HG02588 (cell line): ENCODE measurements around the gene ERVV-1.
"Not testable (repeated sequence)": the region's sequence is repeated elsewhere in the genome, so short reads cannot be mapped to it uniquely, and the experiment has no call there.

ENCODE experiments used
- ATAC-seq: cut with Tn5 transposase; IDR thresholded peaks from one replicate; pipeline ENCODE4 v1.9.1; 2021; ENCODE audit warnings: mild to moderate bottlenecking, moderate library complexity; ENCODE audit not compliant: unreplicated experiment

Gene ERVV-1, protein sequence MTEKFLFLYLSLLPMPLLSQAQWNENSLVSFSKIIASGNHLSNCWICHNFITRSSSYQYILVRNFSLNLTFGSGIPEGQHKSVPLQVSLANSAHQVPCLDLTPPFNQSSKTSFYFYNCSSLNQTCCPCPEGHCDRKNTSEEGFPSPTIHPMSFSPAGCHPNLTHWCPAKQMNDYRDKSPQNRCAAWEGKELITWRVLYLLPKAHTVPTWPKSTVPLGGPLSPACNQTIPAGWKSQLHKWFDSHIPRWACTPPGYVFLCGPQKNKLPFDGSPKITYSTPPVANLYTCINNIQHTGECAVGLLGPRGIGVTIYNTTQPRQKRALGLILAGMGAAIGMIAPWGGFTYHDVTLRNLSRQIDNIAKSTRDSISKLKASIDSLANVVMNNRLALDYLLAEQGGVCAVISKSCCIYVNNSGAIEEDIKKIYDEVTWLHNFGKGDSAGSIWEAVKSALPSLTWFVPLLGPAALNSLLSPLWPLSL

DNA sequence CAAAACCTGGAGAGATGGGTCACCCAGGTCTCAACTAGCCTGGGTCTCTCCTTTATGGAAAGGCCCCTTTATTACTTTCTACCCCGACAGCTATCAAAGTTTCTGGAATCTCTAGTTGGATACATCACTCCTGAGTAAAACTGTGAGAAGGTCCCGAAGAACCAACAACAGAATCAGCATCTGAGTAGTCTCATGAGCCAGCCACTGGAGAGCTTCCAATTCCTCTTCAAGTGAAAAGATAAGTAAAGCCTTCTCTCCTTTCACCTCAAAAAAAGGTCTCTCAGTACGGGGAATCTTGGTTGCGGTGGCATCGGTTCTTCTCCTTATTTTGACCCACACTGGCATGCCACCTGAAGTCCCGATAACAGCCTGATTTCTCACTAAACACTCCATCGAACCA is at the start of gene ERVV-1:
TSS of gene ERVV-1 (plus strand) at position 301 of the 400 bp plus-strand sequence. CDS start 170 bp downstream, outside the sequence.
- ATAC-seq, result no peak

DNA sequence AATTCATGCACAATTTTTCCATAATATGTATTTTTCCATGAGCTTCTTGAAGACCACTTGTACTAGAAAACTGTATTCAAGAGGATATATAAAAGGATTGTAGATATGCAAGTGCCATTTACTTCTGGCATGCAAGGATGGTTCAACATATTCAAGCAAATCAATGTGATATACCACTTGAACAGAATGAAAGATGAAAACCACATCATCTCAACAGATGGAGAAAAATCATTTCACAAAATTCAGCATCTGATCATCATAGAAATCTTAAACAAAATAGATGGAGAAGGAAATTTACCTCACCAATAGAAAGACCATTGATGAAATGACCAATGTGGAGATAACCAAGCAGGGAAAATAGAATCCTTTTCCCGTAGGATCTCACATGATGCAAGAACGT is 45.9 kb upstream of the ERVV-1 start:
- ATAC-seq, result no peak

DNA sequence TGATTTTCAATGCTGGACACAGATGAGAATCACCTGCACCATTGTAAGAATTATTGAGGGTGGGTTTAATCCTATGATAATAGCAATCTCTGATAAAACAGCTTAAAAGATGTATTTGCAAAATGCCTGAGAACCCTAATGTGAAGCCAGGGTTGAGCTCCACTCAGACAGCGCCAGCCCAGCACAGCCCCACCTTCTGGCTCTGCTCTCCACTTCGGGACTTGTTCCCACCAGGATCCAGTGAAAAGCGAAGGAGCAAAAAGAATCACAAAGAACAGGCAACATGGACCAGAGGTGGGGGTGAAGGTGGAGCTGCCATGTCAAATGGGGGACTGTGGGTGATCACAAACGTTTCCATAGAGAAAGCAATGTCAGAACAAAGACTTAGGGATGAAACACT is 32.4 kb upstream of the ERVV-1 start:
- ATAC-seq, result no peak

DNA sequence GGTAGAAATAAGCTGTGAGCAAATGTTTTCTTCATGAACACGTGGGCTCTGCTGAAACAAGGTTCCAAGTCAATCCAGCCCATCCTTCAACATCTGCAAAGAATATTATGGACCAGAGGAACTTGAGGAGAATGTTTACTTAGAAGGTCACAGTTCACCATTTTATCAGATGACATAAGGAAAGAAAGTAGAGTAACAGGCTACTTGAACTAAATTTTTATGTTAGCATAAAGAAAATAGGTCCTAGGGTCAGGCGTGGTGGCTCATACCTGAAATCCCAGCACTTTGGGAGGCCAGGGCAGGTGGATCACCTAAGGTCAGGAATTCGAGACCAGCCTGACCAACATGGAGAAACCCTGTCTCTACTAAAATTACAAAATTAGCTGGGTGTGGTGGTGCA is 30.6 kb upstream of the ERVV-1 start:
- not testable (repeated sequence) for ATAC-seq

DNA sequence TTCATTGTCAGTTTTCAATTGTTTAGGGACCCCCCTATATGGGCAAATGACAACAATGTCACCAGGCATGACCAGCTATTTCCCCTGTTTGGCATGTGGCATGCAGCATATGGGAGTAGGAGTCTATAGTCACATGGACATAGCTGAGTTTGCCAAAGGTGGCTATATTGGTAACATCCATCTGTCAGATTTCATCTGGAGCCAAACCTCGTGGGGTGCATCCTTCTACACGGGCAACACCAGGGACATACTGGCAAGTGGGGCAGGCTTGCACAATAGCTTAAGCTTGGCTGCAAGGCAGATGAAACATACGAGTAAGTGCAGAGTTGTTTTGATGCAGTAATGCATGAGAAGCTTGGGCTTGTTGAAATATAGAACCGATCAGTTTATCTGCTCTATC is 26.5 kb upstream of the ERVV-1 start:
- no peak for ATAC-seq

DNA sequence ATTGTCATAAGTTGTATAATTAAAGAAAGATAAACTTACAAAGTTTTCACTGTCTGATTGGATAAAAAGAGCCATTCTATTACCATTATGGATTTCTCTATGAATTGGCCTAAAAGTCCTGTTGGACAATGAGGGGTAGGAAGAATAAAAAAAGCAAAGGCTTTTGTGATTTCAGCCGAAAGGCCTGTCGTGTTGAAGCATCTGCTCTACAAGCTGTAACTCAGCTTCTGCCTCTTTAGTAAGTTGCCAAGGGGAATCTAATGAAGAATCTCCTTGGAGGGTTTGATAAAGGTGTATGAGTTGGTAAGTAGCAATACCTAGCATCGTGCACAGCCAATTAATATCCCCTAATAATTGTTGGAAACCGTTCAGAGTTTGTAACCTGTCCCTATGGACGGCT is 25.2 kb upstream of the ERVV-1 start:
- ATAC-seq, result no peak

DNA sequence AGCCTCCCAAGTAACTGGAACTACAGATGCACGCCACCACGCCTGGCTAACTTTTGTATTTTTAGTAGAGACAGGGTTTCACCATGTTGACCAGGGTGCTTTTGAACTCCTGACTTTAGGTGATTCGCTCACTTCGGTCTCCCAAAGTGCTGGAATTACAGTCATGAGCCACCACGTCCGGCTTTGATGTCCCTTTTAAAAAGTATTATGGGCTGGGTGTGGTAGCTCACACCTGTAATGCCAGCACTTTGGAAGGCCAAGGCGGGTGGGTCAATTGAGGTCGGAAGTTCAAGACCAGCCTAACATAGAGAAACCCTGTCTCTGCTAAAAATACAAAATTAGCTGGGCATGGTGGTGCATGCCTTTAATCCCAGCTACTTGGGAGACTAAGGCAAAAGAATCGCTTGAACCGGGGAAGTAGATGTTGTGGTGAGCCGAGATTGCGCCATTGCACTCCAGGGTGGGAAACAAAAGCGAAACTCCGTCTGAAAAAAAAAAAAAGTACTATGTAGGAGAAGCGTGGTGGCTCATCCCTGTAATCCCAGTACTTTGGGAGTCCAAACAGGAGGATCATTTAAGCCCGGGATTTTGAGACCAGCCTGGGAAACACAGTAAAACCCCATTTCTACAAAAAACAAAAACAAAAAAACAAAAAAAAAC is 22.8 kb upstream of the ERVV-1 start:
- no peak for ATAC-seq

DNA sequence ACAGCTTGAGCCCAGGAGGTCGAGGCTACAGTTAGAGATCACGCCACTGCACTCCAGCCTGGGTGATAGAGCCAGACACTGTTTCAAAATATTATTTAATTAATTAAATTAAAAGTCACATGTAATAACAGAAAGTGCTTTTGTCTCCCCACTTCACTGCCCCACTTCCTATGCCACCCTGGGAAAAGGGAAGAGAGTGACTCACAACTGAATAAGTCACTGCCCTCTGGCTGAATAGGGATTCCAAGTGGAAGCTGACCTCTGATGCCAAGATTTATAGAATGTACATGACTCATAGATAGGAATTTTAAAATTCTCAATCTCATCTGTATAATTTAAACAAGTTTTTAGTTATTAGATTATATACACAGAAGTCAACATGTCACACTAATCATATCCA is 22.2 kb upstream of the ERVV-1 start:
- ATAC-seq, result no peak

DNA sequence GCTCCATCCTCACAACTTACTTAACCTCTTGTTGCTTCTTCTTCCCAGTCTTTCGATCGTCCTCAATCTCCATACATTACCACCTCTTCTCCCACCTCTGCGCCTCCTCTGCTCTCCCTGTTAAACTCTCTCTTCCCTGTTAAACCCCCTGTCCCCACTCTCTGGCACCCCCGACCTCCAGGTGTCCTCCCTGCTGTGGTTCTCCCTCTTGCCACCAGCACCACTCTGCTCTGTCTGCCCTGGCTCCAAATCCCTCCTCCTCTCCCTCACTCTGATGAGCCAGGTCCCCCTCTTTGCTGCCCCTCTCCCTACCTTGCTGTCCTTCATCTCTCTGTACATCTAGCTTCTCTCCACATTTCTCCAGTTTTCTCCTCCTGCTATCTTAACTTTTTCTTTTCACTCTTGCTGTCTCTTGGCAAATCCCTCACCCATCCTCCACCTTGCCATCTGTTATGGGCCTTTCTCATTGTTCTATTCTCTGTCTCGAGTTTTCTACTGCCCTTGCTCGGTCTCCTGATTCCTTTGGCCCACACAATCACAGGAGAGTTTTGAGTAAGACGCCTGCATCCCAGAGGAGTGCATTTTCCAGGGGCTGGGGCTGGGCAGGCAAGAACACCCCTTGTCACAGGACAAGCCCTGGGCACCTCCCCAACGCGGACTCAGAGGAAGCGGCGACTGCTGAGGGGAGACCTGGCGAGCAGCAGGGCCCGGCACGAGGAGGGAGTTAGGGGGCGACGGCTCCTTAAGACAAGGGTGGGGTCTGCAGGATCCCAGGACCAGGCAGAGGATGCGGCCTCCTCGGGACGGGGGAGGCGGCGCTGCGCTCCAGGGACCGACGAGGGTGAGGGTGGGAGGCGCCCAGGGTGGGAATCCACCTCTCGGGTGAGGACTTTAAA is 21.4 kb upstream of the ERVV-1 start:
- no peak for ATAC-seq

DNA sequence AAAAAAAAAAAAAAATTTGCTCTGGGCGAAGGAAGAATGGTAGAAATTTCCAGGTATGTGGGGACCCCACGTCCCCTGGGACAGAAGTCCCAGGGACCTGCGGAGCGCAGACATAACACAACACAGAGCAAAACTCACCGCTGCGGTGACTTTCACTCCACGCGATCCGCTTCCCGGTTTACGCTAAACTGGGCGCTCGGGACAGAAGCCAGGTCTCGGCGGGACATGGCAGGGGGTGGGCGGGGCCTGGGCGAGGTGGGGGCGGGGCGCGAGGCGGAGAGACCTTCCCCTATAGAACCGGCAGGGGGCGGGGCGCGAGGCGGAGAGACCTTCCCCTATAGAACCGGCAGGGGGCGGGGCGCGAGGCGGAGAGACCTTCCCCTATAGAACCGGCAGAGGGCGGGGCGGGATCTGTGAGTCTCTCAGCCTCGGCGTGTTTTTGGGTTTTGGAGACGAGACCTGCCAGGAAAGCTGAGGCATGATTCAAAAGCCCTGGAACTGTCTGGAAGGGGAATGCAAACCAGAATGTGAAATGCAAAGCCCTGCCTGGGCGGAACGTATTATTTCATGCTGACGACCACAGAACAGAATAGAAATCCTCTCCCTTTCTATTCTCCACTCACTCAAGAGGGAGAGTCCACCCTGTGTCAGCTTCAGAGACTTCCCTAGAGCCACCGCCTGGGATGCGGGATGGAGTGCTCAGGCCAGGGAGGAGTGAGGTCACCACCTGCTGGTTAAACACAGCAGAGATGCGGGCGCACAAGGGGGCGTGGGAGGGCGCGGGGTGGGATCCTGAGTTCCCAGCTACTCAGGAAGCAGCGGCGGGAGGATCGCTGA is 20.2 kb upstream of the ERVV-1 start:
- no peak for ATAC-seq

DNA sequence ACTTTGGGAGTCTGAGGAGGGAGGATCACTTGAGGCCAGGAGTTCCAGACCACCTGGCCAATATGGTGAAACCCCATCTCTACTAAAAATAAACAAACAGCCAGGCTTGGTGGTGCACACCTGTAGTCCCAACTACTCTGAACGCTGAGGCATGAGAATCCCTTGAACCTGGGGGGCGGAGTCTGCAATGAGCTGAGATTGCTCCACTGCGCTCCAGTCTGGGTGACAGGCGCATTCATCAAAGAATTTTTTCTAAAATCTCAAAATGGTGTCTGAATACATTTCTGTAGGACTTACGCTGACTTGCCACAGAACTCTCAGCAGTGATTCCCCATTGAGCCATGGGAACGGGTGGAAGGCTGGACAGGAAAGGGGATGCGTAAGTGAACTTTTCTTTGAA is 18.0 kb upstream of the ERVV-1 start:
- ATAC-seq, result no peak

DNA sequence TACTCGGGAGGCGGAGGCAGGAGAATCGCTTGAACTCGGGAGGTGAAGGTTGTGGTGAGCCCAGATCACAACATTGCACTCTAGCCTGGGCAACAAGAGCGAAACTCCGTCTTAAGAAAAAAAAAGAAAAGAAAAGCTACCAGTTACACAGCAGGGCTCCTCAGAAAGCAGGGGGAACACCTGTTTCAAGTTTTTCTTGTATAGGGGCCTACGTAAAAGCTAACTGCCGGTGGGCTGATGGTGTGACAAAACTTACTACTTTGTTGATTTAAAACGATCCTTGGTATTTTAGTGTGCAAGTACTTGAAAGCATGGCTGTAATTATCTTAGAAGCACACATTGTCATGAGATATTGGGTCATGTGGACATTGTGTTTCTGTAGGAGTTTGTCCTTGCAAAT is 15.7 kb upstream of the ERVV-1 start:
- no peak for ATAC-seq

DNA sequence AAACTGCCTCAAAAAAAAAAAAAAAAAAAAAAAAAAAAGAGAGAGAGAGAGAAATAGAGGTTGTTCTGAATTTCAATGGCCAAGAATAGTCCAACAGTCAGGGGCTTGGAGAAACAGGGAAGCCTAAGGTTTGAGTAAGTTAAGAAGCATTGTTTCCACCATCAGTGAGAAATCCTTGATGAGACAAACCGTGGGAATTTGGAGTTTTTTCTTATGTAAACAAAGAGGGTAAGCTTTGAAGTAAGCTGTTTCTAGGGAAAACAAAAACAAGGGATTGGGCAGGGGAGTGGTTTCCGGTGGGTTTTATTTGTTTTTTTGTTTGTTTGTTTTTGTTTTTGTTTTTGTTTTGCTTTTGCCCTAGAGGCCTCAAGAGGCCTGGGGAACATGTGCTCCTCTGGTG is 11.2 kb upstream of the ERVV-1 start:
- no peak for ATAC-seq

DNA sequence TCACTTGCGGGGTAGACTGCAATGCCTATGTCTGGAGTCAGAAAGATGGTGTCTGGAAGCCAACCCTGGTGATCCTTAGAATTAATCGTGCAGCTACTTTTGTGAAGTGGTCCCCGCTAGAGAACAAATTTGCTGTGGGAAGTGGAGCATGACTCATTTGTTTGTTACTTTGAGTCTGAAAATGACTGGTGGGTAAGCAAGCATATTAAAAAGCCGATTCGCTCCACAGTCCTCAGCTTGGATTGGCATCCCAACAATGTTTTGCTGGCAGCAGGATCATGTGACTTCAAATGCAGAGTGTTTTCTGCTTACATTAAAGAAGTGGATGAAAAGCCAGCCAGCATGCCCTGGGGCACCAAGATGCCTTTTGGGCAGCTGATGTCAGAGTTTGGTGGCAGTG is 9.5 kb upstream of the ERVV-1 start:
- ATAC-seq, result no peak

DNA sequence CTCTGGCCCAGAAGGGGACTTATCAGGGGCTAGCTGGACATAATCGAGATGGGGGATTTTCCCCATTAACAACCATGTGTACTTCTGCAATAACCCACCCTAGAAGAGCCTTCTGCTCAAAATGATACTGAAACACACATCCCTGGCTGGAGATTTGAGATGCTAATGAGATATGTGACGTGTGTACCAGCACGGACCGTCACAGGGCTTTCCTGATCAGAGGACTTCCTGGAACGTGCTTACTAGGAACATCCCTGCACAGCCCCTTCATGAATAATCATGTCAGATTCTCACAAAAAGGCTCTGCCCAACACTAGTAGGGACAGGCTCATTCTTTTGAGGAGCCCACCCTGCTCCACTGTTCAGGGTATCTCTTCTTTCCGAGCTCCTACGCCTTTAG is 6.5 kb upstream of the ERVV-1 start:
- ATAC-seq, result no peak

DNA sequence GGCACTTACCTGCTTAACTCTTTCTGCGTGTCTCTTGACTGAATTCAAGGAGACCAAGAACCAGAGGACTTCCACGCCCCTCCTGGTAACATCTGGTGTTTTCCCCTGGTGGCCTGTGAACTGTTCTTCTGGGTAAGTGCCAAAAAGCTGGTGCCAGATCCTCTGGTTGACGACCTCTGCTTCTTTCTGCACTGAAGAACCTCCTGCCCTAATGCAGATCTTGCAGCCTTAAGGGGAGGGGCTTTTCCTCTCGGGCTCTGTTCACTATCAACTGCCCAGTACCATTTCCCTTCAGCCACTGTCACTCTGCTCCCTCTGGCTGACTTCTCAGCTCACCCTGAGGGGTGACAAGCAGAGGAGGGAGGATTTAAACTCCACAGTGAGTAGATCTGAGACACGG is 6.1 kb upstream of the ERVV-1 start:
- no peak for ATAC-seq

DNA sequence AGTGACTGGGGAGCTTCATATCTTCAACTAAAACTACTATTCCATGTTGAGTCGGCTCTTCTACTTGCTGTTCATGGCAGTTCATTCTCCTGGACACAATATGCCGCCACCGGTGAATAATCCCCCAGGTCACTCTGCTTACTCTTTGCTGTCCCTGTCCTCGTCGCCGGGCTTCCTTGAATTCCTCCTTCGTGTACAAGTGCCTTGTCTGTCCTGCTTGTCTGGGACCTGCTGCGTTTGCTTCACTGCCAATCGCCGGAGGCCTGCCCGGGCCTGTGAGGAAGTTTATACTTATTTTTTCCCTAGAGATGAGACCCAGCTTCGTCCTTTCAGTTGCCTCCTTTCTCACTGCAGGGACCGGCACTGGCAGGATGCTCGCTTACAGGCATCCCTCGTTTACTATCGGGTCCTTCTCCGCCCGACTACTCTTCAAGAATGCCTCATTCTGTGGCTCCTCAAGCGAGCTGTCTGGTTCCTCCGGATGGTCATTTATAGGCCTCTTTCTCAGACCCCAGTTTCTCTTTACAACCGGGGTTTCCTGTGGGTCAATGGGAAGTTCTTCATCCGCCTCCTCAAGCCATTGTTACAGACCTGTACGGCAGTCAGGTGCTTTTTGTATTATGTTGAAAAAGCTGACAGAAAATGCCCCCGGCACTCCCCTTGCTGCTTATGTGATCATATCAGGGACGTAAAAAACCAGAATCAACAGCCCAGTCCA is 5.5 kb upstream of the ERVV-1 start:
- ATAC-seq, result no peak

DNA sequence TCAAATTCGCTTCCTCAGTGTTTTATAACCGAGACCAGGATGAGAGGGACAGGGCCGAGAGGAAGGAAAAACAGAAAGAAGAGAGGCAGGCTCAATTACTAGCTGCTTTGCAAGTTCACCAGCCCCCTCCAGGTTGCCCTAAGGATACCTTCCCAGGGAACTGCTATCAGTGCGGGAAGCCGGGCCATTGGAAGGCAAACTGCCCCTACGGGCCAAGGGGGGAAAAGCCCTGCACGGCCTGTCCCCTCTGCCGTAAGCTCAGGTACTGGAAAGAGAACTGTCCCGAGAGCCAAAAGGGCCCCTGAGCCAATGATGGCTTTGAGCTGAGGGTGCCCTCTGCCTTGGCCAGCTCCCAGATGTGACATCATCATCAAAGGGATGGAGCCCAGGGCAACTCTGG is 3.2 kb upstream of the ERVV-1 start:
- ATAC-seq, result no peak

DNA sequence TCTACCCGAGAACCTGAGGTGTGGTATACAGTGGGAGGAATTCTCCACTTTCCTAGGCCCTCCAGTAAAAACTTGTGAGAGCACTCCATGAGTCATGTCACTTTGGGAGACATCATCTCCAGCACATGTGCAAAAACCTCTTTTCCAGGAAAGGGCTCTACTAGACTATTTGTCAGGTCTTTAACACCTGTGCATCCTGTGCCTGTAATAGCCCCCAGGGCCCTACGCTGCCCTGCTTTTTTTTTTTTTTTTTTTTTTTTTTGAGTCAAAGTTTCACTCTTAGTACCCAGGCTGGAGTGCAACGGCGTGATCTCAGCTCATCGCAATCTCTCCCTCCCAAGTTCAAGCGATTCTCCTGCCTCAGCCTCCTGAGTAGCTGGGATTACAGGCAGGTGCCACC is 1.7 kb upstream of the ERVV-1 start:
- ATAC-seq, result no peak

DNA sequence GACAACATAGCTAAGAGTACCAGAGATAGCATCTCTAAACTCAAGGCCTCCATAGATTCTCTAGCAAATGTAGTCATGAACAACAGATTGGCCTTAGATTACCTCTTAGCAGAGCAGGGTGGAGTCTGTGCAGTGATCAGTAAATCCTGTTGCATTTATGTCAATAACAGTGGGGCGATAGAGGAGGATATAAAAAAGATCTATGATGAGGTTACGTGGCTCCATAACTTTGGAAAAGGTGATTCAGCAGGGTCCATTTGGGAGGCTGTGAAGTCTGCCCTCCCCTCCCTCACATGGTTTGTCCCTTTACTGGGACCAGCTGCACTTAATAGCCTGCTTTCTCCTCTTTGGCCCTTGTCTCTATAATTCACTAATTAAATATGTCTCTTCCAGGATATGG is 1.4 kb downstream of the ERVV-1 start:
- ATAC-seq, result no peak
